ENCODE measurements around the gene CTIF.

Gene CTIF

GRCh38 chr18:48669180-48669675 lies 130.4 kb downstream of the CTIF start:
- Histone ChIP-seq H3K36me3 (ENCODE audit: insufficient read depth, low read depth, low read length) (peaks cover 29% of the 10 kb centered on the region; the same call in 1 of the 2 replicates), H3K9me3 (ENCODE audit: insufficient read depth, low read depth, low read length) (peaks cover 12% of the 10 kb centered on the region), H3K27ac (ENCODE audit: low read length) (no peak overlapping the region), H3K27me3 (ENCODE audit: insufficient read depth, low read length) (no peaks in the 10 kb centered on the region), H3K9ac (ENCODE audit: low read depth, low read length) (no peak overlapping the region), H3K4me1 (ENCODE audit: insufficient read depth, low read length) (no peaks in the 10 kb centered on the region), H3K4me3 (ENCODE audit: low read length) (no peak overlapping the region)

- no peaks in the 10 kb centered on the region for H3K4me1 ChIP-seq (ENCODE audit: insufficient read depth, low read length)
- H3K27me3 ChIP-seq (ENCODE audit: insufficient read depth, low read length), result no peaks in the 10 kb centered on the region
- peaks cover 12% of the 10 kb centered on the region for H3K9me3 ChIP-seq (ENCODE audit: insufficient read depth, low read depth, low read length)
- no peak overlapping the region for H3K27ac ChIP-seq (ENCODE audit: low read length)
- H3K36me3 ChIP-seq (ENCODE audit: insufficient read depth, low read depth, low read length), result peaks cover 29% of the 10 kb centered on the region; the same call in 1 of the 2 replicates
- no peak overlapping the region for H3K9ac ChIP-seq (ENCODE audit: low read depth, low read length)
- no peak overlapping the region for H3K4me3 ChIP-seq (ENCODE audit: low read length)
Observed at GRCh38 chr18:48669991-48670750, 131.3 kb downstream of the CTIF start.

GRCh38 chr18:48670751-48671560 lies 132.1 kb downstream of the CTIF start:
- H3K4me1 ChIP-seq (ENCODE audit: insufficient read depth, low read length), result no peaks in the 10 kb centered on the region
- H3K36me3 ChIP-seq (ENCODE audit: insufficient read depth, low read depth, low read length), result peaks cover 23% of the 10 kb centered on the region; the same call in 1 of the 2 replicates
- no peak overlapping the region for H3K9ac ChIP-seq (ENCODE audit: low read depth, low read length)
- H3K4me3 ChIP-seq (ENCODE audit: low read length), result no peak overlapping the region
- no peaks in the 10 kb centered on the region for H3K27me3 ChIP-seq (ENCODE audit: insufficient read depth, low read length)
- H3K27ac ChIP-seq (ENCODE audit: low read length), result no peak overlapping the region
- H3K9me3 ChIP-seq (ENCODE audit: insufficient read depth, low read depth, low read length), result peaks cover 6% of the 10 kb centered on the region

GRCh38 chr18:48671561-48671945 lies 132.7 kb downstream of the CTIF start:
- Histone ChIP-seq H3K4me1 (ENCODE audit: insufficient read depth, low read length) (no peaks in the 10 kb centered on the region), H3K27me3 (ENCODE audit: insufficient read depth, low read length) (no peaks in the 10 kb centered on the region), H3K36me3 (ENCODE audit: insufficient read depth, low read depth, low read length) (peaks cover 17% of the 10 kb centered on the region; the same call in 1 of the 2 replicates), H3K4me3 (ENCODE audit: low read length) (no peak overlapping the region), H3K27ac (ENCODE audit: low read length) (no peak overlapping the region), H3K9me3 (ENCODE audit: insufficient read depth, low read depth, low read length) (peaks cover 6% of the 10 kb centered on the region), H3K9ac (ENCODE audit: low read depth, low read length) (no peak overlapping the region)

- Histone ChIP-seq H3K36me3 (ENCODE audit: insufficient read depth, low read depth, low read length) (peaks cover 17% of the 10 kb centered on the region; the same call in 1 of the 2 replicates), H3K27ac (ENCODE audit: low read length) (no peak overlapping the region), H3K4me3 (ENCODE audit: low read length) (no peak overlapping the region), H3K4me1 (ENCODE audit: insufficient read depth, low read length) (no peaks in the 10 kb centered on the region), H3K9me3 (ENCODE audit: insufficient read depth, low read depth, low read length) (peaks cover 6% of the 10 kb centered on the region), H3K27me3 (ENCODE audit: insufficient read depth, low read length) (no peaks in the 10 kb centered on the region), H3K9ac (ENCODE audit: low read depth, low read length) (no peak overlapping the region; the same call in 1 of the 2 replicates)
Observed at GRCh38 chr18:48672671-48673340, 134.0 kb downstream of the CTIF start.

GRCh38 chr18:48673456-48673852 lies 134.6 kb downstream of the CTIF start:
- H3K27me3 ChIP-seq (ENCODE audit: insufficient read depth, low read length), result no peaks in the 10 kb centered on the region
- H3K4me1 ChIP-seq (ENCODE audit: insufficient read depth, low read length), result no peaks in the 10 kb centered on the region
- H3K9ac ChIP-seq (ENCODE audit: low read depth, low read length), result no peak overlapping the region
- H3K27ac ChIP-seq (ENCODE audit: low read length), result no peak overlapping the region
- H3K36me3 ChIP-seq (ENCODE audit: insufficient read depth, low read depth, low read length), result peaks cover 17% of the 10 kb centered on the region; the same call in 1 of the 2 replicates
- no peak overlapping the region for H3K4me3 ChIP-seq (ENCODE audit: low read length)
- H3K9me3 ChIP-seq (ENCODE audit: insufficient read depth, low read depth, low read length), result peaks cover 6% of the 10 kb centered on the region

GRCh38 chr18:48673853-48674721 lies 135.3 kb downstream of the CTIF start:
- H3K9ac ChIP-seq (ENCODE audit: low read depth, low read length), result no peak overlapping the region

GRCh38 chr18:48674758-48675351 lies 136.0 kb downstream of the CTIF start:
- H3K4me1 ChIP-seq (ENCODE audit: insufficient read depth, low read length), result no peaks in the 10 kb centered on the region
- no peak overlapping the region for H3K27ac ChIP-seq (ENCODE audit: low read length)
- no peak overlapping the region for H3K9ac ChIP-seq (ENCODE audit: low read depth, low read length)
- peaks cover 6% of the 10 kb centered on the region for H3K9me3 ChIP-seq (ENCODE audit: insufficient read depth, low read depth, low read length)
- H3K4me3 ChIP-seq (ENCODE audit: low read length), result no peak overlapping the region
- H3K36me3 ChIP-seq (ENCODE audit: insufficient read depth, low read depth, low read length), result peaks cover 17% of the 10 kb centered on the region; the same call in 1 of the 2 replicates
- H3K27me3 ChIP-seq (ENCODE audit: insufficient read depth, low read length), result no peaks in the 10 kb centered on the region

More at GRCh38 chr18:48673853-48674721, 135.3 kb downstream of the CTIF start:
- Histone ChIP-seq H3K9me3 (ENCODE audit: insufficient read depth, low read depth, low read length) (peaks cover 6% of the 10 kb centered on the region), H3K36me3 (ENCODE audit: insufficient read depth, low read depth, low read length) (peaks cover 17% of the 10 kb centered on the region; the same call in 1 of the 2 replicates), H3K4me1 (ENCODE audit: insufficient read depth, low read length) (no peaks in the 10 kb centered on the region), H3K27ac (ENCODE audit: low read length) (no peak overlapping the region), H3K4me3 (ENCODE audit: low read length) (no peak overlapping the region), H3K27me3 (ENCODE audit: insufficient read depth, low read length) (no peaks in the 10 kb centered on the region)

GRCh38 chr18:48675352-48675761 lies 136.5 kb downstream of the CTIF start:
- H3K36me3 ChIP-seq (ENCODE audit: insufficient read depth, low read depth, low read length), result peaks cover 16% of the 10 kb centered on the region; the same call in 1 of the 2 replicates
- H3K9ac ChIP-seq (ENCODE audit: low read depth, low read length), result no peak overlapping the region
- no peak overlapping the region for H3K27ac ChIP-seq (ENCODE audit: low read length)
- H3K27me3 ChIP-seq (ENCODE audit: insufficient read depth, low read length), result no peaks in the 10 kb centered on the region
- H3K9me3 ChIP-seq (ENCODE audit: insufficient read depth, low read depth, low read length), result peaks cover 6% of the 10 kb centered on the region
- H3K4me1 ChIP-seq (ENCODE audit: insufficient read depth, low read length), result no peaks in the 10 kb centered on the region
- no peak overlapping the region for H3K4me3 ChIP-seq (ENCODE audit: low read length)

- Histone ChIP-seq H3K9me3 (ENCODE audit: insufficient read depth, low read depth, low read length) (peaks cover 6% of the 10 kb centered on the region), H3K27ac (ENCODE audit: low read length) (no peak overlapping the region), H3K4me3 (ENCODE audit: low read length) (no peak overlapping the region), H3K9ac (ENCODE audit: low read depth, low read length) (no peak overlapping the region), H3K27me3 (ENCODE audit: insufficient read depth, low read length) (no peaks in the 10 kb centered on the region), H3K4me1 (ENCODE audit: insufficient read depth, low read length) (no peaks in the 10 kb centered on the region), H3K36me3 (ENCODE audit: insufficient read depth, low read depth, low read length) (peaks cover 10% of the 10 kb centered on the region; the same call in 1 of the 2 replicates)
Observed at GRCh38 chr18:48675912-48676311, 137.1 kb downstream of the CTIF start.

Data from iPS-20b (cell line).